Measurements from ENCODE around the gene HNRNPA0.

The HNRNPA0 gene

DNA sequence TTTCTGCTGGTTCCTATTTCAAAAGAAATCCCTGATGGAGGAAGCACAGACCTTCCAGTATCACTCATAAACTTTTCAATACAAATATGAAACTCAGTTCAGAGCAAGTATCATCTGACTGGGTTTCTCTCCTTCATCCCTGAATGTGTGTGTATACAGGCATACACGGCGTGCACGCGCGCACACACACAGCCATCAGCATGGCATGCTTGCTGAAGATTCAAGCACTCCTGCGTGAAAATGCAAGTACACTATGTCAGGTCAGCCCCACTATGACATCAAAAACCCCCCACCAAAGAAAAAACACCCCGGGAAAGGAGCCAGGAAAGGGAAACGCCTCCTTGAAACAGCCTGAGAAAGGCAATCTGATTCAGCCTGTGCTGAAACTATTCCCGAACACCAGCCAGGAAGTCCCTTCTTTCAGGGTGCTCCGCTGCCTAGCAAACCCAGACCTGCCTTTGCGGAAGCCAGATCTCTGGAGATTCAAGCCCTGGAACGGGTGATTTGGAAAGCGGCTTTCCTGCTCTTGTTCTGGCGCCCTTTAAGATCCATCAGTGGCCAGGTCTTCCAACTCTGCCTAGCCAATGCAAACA is 19.1 kb downstream of the HNRNPA0 start:
- DNase-seq = peak; percentile 57
- TF ChIP-seq, protein P1, sequence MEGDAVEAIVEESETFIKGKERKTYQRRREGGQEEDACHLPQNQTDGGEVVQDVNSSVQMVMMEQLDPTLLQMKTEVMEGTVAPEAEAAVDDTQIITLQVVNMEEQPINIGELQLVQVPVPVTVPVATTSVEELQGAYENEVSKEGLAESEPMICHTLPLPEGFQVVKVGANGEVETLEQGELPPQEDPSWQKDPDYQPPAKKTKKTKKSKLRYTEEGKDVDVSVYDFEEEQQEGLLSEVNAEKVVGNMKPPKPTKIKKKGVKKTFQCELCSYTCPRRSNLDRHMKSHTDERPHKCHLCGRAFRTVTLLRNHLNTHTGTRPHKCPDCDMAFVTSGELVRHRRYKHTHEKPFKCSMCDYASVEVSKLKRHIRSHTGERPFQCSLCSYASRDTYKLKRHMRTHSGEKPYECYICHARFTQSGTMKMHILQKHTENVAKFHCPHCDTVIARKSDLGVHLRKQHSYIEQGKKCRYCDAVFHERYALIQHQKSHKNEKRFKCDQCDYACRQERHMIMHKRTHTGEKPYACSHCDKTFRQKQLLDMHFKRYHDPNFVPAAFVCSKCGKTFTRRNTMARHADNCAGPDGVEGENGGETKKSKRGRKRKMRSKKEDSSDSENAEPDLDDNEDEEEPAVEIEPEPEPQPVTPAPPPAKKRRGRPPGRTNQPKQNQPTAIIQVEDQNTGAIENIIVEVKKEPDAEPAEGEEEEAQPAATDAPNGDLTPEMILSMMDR (IDR thresholded peaks at IDR 0.05; ENCODE audit: low read depth, low read length) = no peak
- H3K4me3 ChIP-seq (ENCODE audit: low read depth, low read length) = peak overlapping the region; percentile 62

DNA sequence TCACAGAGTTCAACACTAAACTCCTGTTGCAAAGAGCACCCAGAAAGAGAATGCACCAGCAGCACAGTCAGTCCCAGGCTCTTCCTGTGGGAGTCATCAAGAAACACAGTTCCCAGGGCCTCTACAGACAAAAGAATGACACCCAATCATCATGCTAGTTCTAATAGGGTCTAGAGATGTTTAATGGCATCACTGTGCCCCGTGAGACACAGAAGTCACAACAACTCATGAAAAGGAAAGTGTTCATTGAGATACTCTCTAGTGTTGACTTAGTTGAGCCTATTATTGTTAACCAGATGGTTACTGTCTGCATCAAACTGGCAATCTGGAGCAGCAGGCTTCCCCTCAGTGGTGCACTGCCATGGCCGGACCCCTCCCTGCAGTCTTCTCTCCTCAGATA is 19.8 kb downstream of the HNRNPA0 start:
- H3K27me3 ChIP-seq = no peaks in the 10 kb centered on the region
- H3K4me3 ChIP-seq (ENCODE audit: low read depth, low read length) = peak overlapping the region; percentile 62
- no peaks in the 10 kb centered on the region for H3K4me1 ChIP-seq
- H3K36me3 ChIP-seq = no peaks in the 10 kb centered on the region
- H3K9me3 ChIP-seq = no peaks in the 10 kb centered on the region
- no peak for DNase-seq
- TF ChIP-seq, protein P1 (IDR thresholded peaks at IDR 0.05; ENCODE audit: low read depth, low read length) = no peak

More for the DNA sequence above, 19.1 kb downstream of the HNRNPA0 start:
- Histone ChIP-seq H3K4me1 (no peaks in the 10 kb centered on the region), H3K27me3 (no peaks in the 10 kb centered on the region), H3K9me3 (no peaks in the 10 kb centered on the region), H3K36me3 (no peaks in the 10 kb centered on the region)

DNA sequence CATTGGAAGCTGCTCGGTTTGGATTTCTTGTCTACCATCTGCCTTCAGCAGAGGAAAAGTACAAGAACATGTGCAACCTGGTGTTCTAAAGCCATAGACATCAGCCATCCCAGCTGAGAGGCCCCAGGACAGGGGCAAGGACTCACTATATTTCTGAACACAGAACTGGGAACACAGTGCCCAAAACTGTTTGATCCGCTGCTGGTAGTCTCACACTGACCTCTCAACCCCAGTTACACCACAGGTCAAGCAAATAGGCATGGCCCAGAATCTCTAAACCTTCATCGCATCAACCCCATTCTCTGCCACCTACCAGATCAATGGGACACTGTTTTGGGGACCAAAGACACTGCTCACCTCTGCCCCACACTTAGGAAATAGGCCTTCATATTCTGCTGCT is 20.2 kb downstream of the HNRNPA0 start:
- Histone ChIP-seq H3K27me3 (no peaks in the 10 kb centered on the region), H3K9me3 (no peaks in the 10 kb centered on the region), H3K4me1 (no peaks in the 10 kb centered on the region), H3K4me3 (ENCODE audit: low read depth, low read length) (no peak overlapping the region), H3K36me3 (no peaks in the 10 kb centered on the region)
- TF ChIP-seq, protein P1 (IDR thresholded peaks at IDR 0.05; ENCODE audit: low read depth, low read length) = no peak
- DNase-seq = no peak

DNA sequence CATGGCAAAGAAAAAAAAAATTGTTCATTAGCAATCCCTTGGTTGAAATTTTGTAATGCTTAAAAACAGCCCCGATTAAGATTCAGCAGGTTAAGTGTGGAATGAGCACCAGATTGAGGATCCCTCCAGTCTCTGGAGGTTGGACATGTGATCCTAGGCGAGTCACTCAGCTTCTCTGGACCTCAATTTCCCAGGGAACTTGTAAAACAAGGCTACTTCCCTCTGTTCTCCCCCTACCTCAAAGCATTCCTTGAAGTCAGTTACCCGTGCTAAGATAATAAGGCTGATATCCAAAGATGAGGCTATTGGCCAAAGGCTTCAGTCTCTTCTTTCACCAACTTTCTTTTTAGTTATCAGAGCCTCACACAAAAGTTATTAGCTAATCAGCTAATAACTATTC is 21.2 kb downstream of the HNRNPA0 start:
- Histone ChIP-seq H3K4me3 (ENCODE audit: low read depth, low read length) (no peak overlapping the region), H3K36me3 (no peaks in the 10 kb centered on the region), H3K9me3 (no peaks in the 10 kb centered on the region), H3K4me1 (no peaks in the 10 kb centered on the region), H3K27me3 (no peaks in the 10 kb centered on the region)
- DNase-seq = no peak
- TF ChIP-seq, protein P1 (IDR thresholded peaks at IDR 0.05; ENCODE audit: low read depth, low read length) = no peak

DNA sequence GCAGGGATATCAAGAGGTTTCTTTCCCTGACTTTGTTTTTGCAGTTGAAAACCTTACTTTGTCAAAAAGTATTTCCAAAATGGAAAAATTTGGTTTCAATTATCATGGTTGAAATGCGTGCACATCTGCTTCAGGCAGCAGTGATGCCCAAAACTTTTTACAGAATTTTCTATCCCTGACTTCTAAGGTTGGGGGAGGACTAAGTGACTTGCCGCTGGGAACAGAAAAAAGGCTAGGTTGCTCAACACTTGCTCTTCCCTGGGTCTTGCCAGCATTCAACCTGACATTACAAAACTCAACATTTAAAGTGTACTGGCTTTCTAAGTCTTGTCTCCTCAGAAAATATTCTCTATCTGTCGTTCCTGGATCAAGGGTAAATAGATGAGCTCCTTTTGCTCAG is 23.0 kb downstream of the HNRNPA0 start:
- Histone ChIP-seq H3K4me3 (ENCODE audit: low read depth, low read length) (no peak overlapping the region), H3K4me1 (no peaks in the 10 kb centered on the region), H3K36me3 (no peaks in the 10 kb centered on the region), H3K9me3 (no peaks in the 10 kb centered on the region), H3K27me3 (no peaks in the 10 kb centered on the region)
- no peak for DNase-seq
- TF ChIP-seq, protein P1 (IDR thresholded peaks at IDR 0.05; ENCODE audit: low read depth, low read length) = no peak

DNA sequence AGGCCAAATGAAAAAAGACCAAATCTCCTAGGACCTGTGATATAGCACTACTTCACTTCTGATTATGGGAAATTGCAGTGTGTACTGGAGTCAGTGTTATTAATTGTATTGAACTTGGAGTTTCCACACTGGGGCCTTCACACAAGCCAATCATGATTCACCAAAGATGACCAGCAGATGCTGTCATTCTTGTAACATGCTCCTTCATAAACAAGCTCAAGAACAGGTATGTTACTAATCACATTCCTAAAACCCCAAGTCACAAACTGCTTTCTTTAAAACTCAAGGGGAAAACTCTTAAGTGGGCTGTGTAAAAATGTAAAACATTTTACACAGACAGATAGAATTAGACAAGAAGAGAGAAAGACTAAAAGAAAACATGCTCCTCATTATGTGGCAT is 23.8 kb downstream of the HNRNPA0 start:
- Histone ChIP-seq H3K4me1 (no peaks in the 10 kb centered on the region), H3K36me3 (no peaks in the 10 kb centered on the region), H3K9me3 (no peaks in the 10 kb centered on the region), H3K4me3 (ENCODE audit: low read depth, low read length) (no peak overlapping the region), H3K27me3 (no peaks in the 10 kb centered on the region)
- no peak for DNase-seq
- TF ChIP-seq, protein P1 (IDR thresholded peaks at IDR 0.05; ENCODE audit: low read depth, low read length) = no peak
